ENCODE data around the gene TRIM46. TPM values are rescaled to one million over a fixed set of nuclear protein-coding genes. Genes with fewer than 3 reads are reported as not detected.

The TRIM46 gene
- polyA plus RNA-seq, 1 experiment, result 2.9 TPM

- Histone ChIP-seq H3K27me3 (ENCODE audit: control insufficient read depth, insufficient read depth, low read length) (no peaks in the 10 kb centered on the region), H3K4me3 (ENCODE audit: low read depth, low read length) (no peak overlapping the region), H3K27ac (ENCODE audit: low read depth, low read length) (no peak overlapping the region), H3K9me3 (ENCODE audit: control insufficient read depth, insufficient read depth, low read length) (no peaks in the 10 kb centered on the region; the same call in 1 of the 2 replicates)
- no peak for DNase-seq (ENCODE audit: low read depth, low spot score)
- POLR2A ChIA-PET, result no interaction called here
- CTCF ChIA-PET, result interaction anchor here (1.6 to 2.5 kb wide), 2 partner anchors 8 to 12 kb away, joined by 8 to 16 read pairs; partner anchors contain the start of gene KRTCAP2
- no peak for TF ChIP-seq CTCF (IDR thresholded peaks at IDR 0.05; ENCODE audit: low read depth, low read length)
Measured at GRCh38 chr1:155184835-155185782, 11.5 kb downstream of the TRIM46 start.

DNA sequence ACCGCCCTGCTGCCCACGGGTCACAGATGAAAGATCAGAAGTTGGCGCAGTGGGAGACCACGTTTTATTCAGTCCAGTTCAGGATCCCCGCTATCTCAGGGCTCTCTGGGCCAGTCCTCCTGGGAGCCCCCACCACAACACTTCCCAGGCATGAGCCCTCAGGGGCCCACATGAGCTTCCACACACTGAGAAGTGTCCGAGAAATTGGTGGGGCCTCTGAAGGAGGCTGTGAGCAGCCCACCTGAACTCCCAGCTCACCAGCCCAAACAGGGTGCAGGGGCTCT, 12.1 kb downstream of the TRIM46 start:
- no peak for DNase-seq (ENCODE audit: low read depth, low spot score)
- no peaks in the 10 kb centered on the region for H3K27me3 ChIP-seq (ENCODE audit: control insufficient read depth, insufficient read depth, low read length)
- no peak for TF ChIP-seq CTCF (IDR thresholded peaks at IDR 0.05; ENCODE audit: low read depth, low read length)
- H3K4me3 ChIP-seq (ENCODE audit: low read depth, low read length), result no peak overlapping the region
- no peak overlapping the region for H3K27ac ChIP-seq (ENCODE audit: low read depth, low read length)
- ChIA-PET POLR2A (no interaction called here), CTCF (interaction anchor here (0.6 to 2.5 kb wide), 3 partner anchors 8 to 21 kb away, joined by 3 to 16 read pairs (median 8); partner anchors contain the start of gene KRTCAP2)
- no peaks in the 10 kb centered on the region; the same call in 1 of the 2 replicates for H3K9me3 ChIP-seq (ENCODE audit: control insufficient read depth, insufficient read depth, low read length)

DNA sequence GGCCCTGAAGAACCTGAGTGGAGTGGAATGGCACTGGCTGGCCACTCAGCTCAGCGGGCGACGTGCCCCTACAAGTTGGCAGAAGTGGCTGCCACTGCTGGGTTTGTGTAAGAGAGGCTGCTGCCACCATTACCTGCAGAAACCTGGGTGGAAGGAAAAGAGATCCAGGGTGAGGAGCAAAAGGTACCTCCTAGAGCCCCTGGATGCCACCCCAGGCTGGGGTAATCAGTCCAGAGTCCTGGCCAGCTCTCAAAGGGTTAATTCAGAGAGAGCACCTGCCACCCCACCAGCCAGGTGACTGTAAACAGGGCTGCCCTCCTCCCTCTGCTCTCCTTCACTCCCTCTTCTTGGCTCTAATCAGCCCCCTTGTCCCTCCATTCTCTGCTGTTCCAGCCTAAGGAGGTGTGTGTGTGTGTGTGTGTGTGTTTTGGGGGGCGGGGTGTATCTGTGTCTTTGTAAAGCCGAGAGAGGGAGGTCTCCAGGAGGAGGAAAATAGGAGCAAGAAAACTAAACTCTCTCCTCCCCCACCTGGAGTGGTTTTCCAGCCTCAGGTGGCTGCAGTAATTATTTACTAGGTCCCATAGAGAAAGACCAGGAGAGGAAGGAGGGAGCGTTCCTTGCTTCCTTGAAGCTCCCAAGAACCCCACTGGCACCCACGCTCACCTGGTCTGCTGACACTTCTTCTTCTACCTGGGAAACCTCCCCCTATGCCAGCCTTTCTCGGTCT, 12.6 kb downstream of the TRIM46 start:
- ChIA-PET CTCF (interaction anchor here (0.6 to 2.5 kb wide), 3 partner anchors 13 to 20 kb away, joined by 3 to 16 read pairs (median 11); partner anchors contain the start of gene KRTCAP2), POLR2A (no interaction called here)
- no peaks in the 10 kb centered on the region; the same call in 1 of the 2 replicates for H3K9me3 ChIP-seq (ENCODE audit: control insufficient read depth, insufficient read depth, low read length)
- no peak for TF ChIP-seq CTCF (IDR thresholded peaks at IDR 0.05; ENCODE audit: low read depth, low read length)
- no peak for DNase-seq (ENCODE audit: low read depth, low spot score)
- H3K27ac ChIP-seq (ENCODE audit: low read depth, low read length), result no peak overlapping the region
- H3K27me3 ChIP-seq (ENCODE audit: control insufficient read depth, insufficient read depth, low read length), result no peaks in the 10 kb centered on the region
- no peak overlapping the region for H3K4me3 ChIP-seq (ENCODE audit: low read depth, low read length)

DNA sequence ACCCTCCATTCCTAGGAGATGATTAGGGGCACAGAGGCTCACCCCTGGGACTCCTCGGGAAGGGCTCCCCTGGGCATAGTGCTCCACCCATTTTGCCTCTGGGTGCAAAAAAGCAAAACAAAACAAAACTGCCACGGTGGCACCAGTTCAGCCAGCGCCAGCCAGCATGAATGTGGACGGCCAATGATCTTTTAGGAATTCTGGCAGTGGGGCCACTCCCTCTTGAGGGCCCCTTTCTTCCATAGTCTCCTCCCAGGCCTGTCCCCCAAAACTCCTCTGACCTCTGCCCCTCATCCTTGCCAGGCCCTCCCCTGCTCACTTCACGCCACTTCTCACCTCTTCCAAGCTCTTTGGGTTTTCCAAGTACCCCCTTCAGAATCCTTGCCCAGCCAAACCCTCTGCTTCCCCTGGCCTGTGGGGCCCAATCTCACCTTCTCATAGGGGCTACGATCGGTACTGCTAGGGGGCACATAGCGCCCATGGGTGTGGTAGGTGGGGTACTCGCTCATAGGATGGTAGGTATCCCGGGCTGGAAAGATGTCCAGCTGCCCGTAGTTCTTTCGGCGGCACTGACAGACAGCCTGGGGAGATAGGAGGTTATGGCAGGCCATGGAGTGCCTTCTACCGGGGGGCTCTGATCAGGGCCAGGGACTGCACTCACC, 13.3 kb downstream of the TRIM46 start:
- no peak for TF ChIP-seq CTCF (IDR thresholded peaks at IDR 0.05; ENCODE audit: low read depth, low read length)
- DNase-seq (ENCODE audit: low read depth, low spot score), result no peak
- H3K27ac ChIP-seq (ENCODE audit: low read depth, low read length), result no peak overlapping the region
- H3K4me3 ChIP-seq (ENCODE audit: low read depth, low read length), result no peak overlapping the region
- no peaks in the 10 kb centered on the region for H3K27me3 ChIP-seq (ENCODE audit: control insufficient read depth, insufficient read depth, low read length)
- no peaks in the 10 kb centered on the region for H3K9me3 ChIP-seq (ENCODE audit: control insufficient read depth, insufficient read depth, low read length)
- POLR2A ChIA-PET, result no interaction called here
- CTCF ChIA-PET, result interaction anchor here (1.8 kb wide), 1 partner anchor 14 kb away, joined by 11 read pairs; the partner anchor contains the start of gene KRTCAP2
